ENCODE data around the gene ZNF37A. TPM values are rescaled to one million over a fixed set of nuclear protein-coding genes. Genes with fewer than 3 reads are reported as not detected.
A peak's percentile ranks its signal among the peaks of the same experiment; 100 is the strongest.
"Not testable (repeated sequence)": the region's sequence is repeated elsewhere in the genome, so short reads cannot be mapped to it uniquely, and the experiment has no call there.

ZNF37A gene
- total RNA-seq (2014; rRNA removed; shearing (Covaris generic)): 2.7 and 6.9 TPM in 2 replicates

DNA sequence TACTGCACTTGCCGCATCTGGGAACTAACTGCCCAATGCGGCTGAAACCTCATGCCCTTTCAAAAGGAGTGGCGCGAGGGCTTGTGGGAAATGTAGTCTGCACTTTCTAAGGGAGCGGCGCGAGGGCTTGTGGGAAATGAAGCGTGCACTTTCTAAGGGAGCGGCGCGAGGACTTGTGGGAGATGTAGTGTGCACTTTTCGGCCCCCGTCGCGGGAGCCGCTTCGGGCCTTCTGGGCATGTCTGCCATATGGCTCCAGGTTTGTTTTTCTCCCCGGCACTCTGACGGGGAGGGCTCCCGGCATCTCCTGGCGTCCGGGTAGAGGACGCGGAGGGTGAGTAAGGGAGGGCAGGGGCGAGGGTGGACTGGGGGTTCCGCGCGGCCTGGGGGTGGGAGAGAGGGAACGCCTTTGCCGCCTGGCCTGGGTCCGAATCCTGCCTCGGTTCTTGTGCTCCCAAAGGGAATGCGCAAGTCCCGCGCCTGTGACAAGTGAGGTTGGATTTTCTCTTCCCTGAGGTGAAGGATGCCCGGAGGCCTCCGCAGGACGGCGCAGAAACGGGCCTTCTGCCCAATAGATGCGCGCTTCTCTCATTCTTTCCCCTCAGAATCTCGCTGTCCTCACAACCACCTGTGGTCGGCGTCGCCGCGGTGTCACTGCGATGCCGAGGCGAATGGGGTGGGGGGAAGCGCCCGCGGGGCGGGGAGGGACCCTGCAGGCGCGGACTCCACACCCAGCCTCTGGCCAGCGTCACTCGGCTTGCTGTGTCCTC lies at the start of gene ZNF37A:
ZNF37A (plus strand) TSS at position 180 of the 769 bp plus-strand sequence. CDS start 2,281 bp downstream, outside the sequence.
- DNase-seq (ENCODE audit: low read depth): peak; percentile 94

DNA sequence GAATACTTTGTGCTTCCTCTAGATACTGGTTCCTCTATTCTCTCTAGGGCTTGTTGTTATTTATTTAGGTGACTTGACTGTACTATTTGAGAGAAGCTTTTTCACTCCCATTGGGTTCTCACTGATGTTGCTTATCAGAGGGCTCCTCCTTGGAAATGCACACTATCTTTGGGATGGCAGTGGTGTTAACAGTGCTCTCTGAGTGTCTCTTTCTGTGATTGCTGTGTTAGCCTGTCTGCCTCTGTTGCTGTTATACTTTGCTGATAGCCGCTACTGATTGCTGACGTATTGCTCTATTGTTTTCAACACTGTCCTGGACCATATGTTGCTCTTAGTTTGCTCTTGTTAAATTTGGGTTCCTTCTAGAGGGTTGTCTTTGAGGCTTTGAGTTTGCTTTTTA lies 49.0 kb upstream of the ZNF37A start:
- no peak for DNase-seq (ENCODE audit: low read depth)

- no peak for DNase-seq (ENCODE audit: low read depth)
Measured at GRCh38 chr10:38047666-38048065, 46.5 kb upstream of the ZNF37A start.

DNA sequence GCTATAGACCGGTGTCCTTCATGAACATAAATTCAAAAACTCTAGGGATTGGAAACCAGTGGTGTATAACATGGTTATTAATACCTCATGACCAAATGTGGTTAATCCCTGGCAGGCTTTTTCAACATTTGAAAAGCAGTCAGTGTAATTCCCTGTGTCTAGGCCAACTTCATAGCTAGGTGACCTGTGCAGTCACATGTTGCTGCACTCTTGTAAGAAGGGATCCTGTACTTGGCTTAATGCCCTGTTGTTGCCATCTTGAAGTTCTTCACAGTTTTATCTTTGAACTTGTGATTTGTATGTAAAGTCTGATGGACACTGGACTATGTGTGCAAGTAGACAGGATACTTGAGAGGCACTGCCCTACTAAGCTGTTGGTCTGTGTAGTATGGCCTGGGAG lies 43.9 kb upstream of the ZNF37A start:
- no peak for DNase-seq (ENCODE audit: low read depth)

GRCh38 chr10:38054361-38054797 lies 39.8 kb upstream of the ZNF37A start:
- DNase-seq (ENCODE audit: low read depth): no peak

DNA sequence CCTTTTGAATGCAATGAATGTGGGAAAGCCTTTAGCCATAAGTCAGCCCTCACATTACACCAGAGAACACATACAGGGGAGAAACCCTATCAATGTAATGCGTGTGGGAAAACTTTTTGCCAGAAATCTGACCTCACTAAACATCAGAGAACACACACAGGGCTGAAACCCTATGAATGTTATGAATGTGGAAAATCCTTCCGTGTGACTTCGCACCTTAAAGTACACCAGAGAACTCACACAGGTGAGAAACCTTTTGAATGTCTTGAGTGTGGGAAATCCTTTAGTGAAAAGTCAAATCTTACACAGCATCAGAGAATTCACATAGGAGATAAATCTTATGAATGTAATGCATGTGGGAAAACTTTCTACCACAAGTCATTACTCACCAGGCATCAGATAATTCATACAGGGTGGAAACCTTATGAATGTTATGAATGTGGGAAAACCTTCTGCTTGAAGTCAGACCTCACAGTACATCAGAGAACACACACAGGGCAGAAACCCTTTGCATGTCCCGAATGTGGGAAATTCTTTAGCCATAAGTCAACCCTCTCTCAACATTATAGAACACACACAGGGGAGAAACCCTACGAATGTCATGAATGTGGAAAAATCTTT lies 38.8 kb upstream of the ZNF37A start:
- not testable (repeated sequence) for DNase-seq (ENCODE audit: low read depth)

DNA sequence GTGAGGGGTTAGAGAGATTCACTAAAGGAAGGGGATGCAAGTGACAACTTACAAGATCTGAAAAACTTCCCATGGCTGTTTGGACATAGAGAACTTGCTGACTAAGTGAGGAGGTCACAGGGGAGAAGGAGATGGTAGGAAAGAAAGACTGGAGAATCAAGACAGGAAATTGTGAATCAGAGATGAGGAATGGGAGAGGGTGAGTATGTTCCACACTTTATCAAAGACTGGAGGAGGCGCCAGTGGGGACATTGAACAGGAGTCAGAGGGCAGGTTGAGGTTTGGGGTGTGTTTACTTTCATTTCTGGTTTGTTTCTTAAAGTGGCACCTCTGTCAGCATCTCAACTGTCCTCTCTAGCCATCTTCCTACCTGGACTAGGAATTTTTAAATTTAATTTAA lies 24.5 kb upstream of the ZNF37A start:
- DNase-seq (ENCODE audit: low read depth): peak; percentile 28

DNA sequence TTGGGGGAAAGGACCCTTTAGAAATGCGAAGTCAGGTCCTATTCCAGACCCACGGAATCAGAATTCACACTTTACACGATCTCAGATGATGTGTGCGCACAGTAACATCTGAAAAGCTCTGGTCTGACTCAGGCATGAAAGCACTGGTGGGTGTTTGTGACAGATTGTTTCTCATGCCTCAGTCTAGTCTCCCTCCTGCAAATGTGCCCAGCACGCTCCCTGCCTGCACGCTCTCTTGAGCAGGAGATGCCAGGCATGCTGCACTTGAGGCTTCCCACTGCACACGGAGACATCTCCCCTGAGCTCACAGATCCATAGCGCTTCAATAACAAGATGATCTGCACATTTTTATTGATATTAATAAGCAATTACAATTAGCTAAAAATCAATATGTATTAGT lies 23.6 kb upstream of the ZNF37A start:
- no peak for DNase-seq (ENCODE audit: low read depth)

GRCh38 chr10:38072552-38072951 lies 21.6 kb upstream of the ZNF37A start:
- DNase-seq (ENCODE audit: low read depth): no peak

DNA sequence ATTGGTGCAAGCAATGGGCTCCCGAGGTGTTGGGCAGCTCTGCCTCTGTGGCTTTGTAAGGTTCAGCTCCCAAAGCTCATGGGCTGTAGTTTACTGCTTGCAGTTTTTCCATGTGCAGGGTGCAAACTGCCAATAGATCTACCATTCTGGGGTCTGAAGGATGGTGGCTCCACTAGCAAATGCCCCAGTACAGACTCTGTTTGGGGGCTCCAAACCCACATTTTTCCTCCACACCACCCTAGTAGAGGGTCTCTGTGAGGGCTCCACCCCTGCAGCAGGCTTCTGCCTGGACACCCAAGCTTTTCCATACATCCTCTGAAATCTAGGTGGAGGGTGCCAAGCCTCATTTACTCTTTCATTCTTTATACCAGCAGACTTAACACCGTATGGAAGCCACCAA lies 17.4 kb upstream of the ZNF37A start:
- DNase-seq (ENCODE audit: low read depth): no peak

DNA sequence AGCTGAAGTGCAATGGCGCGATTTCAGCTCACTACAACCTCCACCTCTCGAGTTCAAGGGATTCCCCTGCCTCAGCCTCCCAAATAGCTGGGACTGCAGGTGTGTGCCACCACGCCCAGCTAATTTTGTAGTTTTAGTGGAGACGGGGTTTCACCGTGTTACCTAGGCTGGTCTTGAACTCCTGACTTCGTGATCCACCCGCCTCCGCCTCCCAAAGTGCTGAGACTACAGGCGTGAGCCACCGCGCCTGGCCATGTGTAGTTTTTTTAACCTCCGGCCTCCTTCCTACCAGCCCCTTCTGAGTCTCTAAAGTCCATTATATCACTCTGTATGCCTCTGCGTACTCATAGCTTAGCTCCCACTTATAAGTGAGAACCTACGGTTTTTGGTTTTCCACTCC lies 819 bp upstream of the ZNF37A start:
- not testable (repeated sequence) for DNase-seq (ENCODE audit: low read depth)

DNA sequence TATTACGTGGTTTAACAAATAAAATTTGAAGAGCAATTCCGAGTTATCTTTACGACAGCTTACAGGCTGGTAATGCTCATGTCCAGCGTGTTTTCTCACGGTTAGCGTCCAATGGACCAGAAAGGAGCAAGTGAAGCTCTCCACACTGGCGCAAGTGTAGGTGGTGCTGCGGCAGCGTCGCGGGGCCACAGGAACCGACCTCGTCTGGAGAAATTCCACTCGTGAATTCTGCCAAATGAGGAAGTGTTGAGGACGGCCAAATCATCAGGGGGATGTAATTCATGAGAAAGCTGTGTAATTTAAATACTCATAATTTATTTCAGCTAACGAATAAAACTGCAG lies 350 bp upstream of the ZNF37A start:
- no peak for DNase-seq (ENCODE audit: low read depth)

DNA sequence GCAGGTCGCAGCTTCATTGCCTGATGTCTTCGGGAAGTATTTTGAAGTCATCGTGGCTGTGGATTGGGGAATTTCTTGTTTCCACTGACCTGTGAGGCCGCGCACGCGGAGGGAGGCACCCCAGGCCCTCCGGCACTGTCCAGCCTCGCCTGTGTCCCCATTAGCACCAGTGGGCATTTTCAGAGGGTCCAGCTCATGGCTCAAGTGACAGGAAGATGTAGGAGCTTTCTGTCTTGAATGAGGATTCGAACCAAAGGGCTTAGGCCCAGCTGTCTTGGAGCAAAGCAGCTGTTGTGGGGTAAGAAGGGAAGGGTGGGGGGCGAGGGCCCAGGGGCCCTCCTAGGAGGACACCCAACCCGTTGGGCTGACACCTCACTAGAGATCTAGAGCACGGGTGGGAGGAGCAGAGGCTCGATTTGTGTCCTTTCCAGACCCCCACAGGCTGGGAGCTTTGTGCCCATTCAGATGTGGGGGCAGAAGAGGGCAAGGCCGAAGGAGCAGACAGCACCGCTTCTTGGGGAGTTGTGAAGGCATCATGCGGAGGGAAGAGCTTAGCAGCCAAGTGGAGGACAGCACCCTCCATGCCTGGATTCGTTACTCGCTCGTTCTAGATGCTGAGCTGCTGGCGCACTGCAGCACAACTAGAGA lies 914 bp downstream of the ZNF37A start:
- no peak for DNase-seq (ENCODE audit: low read depth)

DNA sequence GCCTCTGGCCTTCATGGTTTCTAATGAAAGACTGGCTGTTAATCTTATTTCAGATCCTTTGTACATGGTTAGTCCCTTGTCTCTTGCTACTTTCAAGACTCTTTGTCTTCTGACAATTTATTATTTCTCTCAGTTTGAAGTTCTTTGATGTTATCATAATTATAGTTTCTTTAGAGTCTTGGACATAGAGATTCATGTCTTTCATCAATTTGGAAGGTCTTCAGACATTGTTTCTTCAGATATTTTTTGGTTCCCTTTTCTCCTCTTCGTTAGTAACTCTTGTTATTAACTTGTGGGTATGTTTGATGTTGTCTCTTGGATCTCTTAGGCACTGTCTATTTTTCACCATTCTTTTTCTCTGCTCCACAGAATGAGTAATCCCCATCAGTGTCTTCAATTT lies 8.7 kb downstream of the ZNF37A start:
- DNase-seq (ENCODE audit: low read depth): no peak

DNA sequence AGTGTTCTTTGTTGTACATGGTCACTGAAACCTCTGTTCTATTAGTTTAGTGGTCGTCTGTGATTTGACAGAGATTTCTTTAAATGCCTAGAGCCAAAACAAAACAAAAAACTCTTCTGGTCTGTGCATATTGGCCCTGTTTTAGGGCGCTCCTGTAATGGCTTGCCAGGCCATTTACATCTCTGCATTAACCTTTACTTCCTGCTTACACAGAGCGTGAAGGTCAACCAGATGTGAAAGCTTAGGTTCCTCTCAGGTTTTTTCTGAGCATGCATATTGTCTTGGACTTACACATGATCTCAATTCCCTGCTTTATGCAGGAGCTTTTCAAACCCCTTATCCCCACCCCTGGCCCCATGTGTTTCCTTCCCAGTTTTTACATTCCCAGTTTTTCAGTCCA lies 9.6 kb downstream of the ZNF37A start:
- no peak for DNase-seq (ENCODE audit: low read depth)

- DNase-seq (ENCODE audit: low read depth): no peak
Measured at GRCh38 chr10:38112159-38112558, 18.0 kb downstream of the ZNF37A start.

DNA sequence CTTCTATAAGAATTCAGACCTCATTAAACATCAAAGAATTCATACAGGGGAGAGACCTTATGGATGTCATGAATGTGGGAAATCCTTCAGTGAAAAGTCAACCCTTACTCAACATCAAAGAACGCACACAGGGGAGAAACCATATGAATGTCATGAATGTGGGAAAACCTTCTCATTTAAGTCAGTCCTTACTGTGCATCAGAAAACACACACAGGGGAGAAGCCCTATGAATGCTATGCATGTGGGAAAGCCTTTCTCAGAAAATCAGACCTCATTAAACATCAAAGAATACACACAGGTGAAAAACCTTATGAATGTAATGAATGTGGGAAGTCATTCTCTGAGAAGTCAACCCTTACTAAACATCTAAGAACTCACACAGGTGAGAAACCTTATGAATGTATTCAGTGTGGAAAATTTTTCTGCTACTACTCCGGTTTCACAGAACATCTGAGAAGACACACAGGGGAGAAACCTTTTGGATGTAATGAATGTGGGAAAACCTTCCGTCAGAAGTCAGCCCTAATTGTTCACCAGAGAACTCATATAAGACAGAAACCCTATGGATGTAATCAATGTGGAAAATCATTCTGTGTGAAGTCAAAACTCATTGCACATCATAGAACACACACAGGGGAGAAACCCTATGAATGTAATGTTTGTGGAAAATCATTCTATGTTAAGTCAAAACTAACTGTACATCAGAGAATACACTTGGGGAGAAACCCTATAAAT lies 24.1 kb downstream of the ZNF37A start:
- DNase-seq (ENCODE audit: low read depth): no peak

GRCh38 chr10:38119038-38119437 lies 24.9 kb downstream of the ZNF37A start:
- no peak for DNase-seq (ENCODE audit: low read depth)

GRCh38 chr10:38127812-38128211 lies 33.7 kb downstream of the ZNF37A start:
- no peak for DNase-seq (ENCODE audit: low read depth)

DNA sequence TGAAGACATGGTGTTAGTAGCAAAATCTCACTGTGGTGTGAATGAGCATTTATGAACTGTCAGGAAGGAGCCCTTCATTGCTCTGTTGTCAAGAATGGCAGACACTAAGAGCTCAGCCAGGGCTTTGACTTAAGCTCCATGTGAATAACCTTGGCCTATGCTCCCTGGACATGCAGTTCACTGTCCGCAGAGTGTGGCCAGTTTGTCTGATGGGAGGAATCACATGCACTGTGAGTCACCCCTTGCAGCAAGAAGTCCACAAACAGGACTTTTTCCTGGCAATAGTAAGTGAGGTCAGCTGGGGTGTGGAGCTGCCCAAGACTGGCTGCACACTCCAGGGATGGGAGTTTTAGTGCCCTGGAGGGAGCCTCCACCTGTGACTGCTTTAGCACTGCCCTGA lies 49.5 kb downstream of the ZNF37A start:
- no peak for DNase-seq (ENCODE audit: low read depth)

DNA sequence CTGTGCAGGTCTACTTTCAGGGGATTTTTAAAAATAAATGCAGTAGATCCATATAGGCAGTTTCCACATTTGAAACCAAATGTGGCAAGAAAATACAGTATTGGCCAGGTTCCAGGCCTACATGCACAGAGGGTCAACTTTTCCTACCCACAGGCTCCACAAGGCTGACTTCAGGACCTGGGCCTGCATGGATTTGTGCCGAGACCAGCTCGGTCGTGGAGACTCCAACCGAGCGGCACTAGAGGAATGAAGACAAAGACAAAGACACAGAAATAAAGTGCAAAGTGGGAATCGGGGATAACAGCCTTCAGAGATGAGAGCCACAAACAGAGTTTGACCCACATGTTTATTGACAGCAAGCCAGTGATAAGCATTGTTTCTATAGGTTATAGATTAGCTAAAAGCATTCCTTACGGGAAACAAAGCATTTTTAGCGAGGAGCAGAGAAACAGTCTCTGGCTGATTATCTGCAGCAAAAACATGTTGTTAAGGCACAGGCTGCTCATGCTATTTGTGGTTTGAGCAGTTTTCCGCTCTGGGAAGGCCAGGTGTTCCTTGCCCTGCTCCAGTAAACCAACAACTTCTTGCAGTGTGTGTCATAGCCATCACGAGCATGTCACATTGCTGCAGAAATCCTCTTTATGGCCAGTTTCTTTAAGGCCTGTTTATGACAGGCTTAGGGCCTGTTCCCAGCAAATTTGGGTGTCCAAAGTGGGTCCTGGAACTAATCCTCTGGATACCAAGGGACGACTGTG lies 52.6 kb downstream of the ZNF37A start:
- DNase-seq (ENCODE audit: low read depth): no peak

DNA sequence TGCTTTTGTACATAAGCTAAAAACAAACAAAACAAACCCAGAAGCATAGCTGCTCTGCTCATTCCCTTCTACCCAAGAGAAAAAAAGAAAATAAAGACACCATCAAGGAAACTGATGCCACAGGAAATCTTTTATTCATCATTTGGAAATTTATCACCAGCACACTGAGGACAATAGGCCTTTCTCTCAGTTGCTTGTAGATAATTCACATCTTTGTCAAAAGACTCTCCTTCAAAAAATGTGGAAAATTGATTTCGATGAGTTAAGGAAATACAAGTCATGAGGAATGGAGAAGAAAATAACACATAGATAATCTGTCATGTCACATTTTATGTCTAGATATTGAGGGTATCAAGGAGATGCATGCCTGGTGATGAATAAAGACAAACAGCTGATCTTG lies 53.5 kb downstream of the ZNF37A start:
- no peak for DNase-seq (ENCODE audit: low read depth)
